Right lung (tissue), 10 donors: ENCODE data around the gene RPA1. TPM values are rescaled to one million over a fixed set of nuclear protein-coding genes. Genes with fewer than 3 reads are reported as not detected.
"Not testable (repeated sequence)": the region's sequence is repeated elsewhere in the genome, so short reads cannot be mapped to it uniquely, and the experiment has no call there.

Experiments used
- DNase-seq, 2 donors: peaks; one replicate each; pipeline ENCODE4 v3.0.0-alpha.2; 2013
- long read RNA-seq, 8 donors: transcript quantifications; one replicate each; lab custom pipeline, GENCODE V29; 2026
- polyA plus RNA-seq, 5 donors: library from polyadenylated mRNA; unstranded; fragments of 120-200 nt; gene quantifications; one replicate each; pipeline versions ENCODE4 v1.2.1 to v1.2.3, GENCODE V29; 2013; ENCODE audit warnings: inconsistent platforms in 1 of 5, low replicate concordance in 1 of 5; ENCODE audit not compliant: insufficient read length in 5 of 5, insufficient read depth in 1 of 5

RPA1 gene
- 100 to 1,000 TPM; 121 to 149 (median 129) TPM for polyA plus RNA-seq
- long read RNA-seq, donor 1, full-length matches to known transcripts, result 23 of 337 reads
- long read RNA-seq, donor 1, partial matches to known transcripts, result 314 of 337 reads
- long read RNA-seq, donor 1, other reads (novel, unspliced or antisense), result 0 of 337 reads
- long read RNA-seq, donor 2, full-length matches to known transcripts, result 16 of 26 reads
- long read RNA-seq, donor 2, partial matches to known transcripts, result 10 of 26 reads
- long read RNA-seq, donor 2, other reads (novel, unspliced or antisense), result 0 of 26 reads
- long read RNA-seq, donor 3, full-length matches to known transcripts, result 15 of 47 reads
- long read RNA-seq, donor 3, partial matches to known transcripts, result 32 of 47 reads
- long read RNA-seq, donor 3, other reads (novel, unspliced or antisense), result 0 of 47 reads
- long read RNA-seq, donor 4, full-length matches to known transcripts, result 14 of 24 reads
- long read RNA-seq, donor 4, partial matches to known transcripts, result 10 of 24 reads
- long read RNA-seq, donor 4, other reads (novel, unspliced or antisense), result 0 of 24 reads
- long read RNA-seq, donor 5, full-length matches to known transcripts, result 17 of 63 reads
- long read RNA-seq, donor 5, partial matches to known transcripts, result 46 of 63 reads
- long read RNA-seq, donor 5, other reads (novel, unspliced or antisense), result 0 of 63 reads
- long read RNA-seq, donor 6, full-length matches to known transcripts, result 33 of 72 reads
- long read RNA-seq, donor 6, partial matches to known transcripts, result 39 of 72 reads
- long read RNA-seq, donor 6, other reads (novel, unspliced or antisense), result 0 of 72 reads
- long read RNA-seq, donor 7, full-length matches to known transcripts, result 21 of 44 reads
- long read RNA-seq, donor 7, partial matches to known transcripts, result 23 of 44 reads
- long read RNA-seq, donor 7, other reads (novel, unspliced or antisense), result 0 of 44 reads
- long read RNA-seq, donor 8, full-length matches to known transcripts, result 8 of 8 reads
- long read RNA-seq, donor 8, partial matches to known transcripts, result 0 of 8 reads
- long read RNA-seq, donor 8, other reads (novel, unspliced or antisense), result 0 of 8 reads

DNA sequence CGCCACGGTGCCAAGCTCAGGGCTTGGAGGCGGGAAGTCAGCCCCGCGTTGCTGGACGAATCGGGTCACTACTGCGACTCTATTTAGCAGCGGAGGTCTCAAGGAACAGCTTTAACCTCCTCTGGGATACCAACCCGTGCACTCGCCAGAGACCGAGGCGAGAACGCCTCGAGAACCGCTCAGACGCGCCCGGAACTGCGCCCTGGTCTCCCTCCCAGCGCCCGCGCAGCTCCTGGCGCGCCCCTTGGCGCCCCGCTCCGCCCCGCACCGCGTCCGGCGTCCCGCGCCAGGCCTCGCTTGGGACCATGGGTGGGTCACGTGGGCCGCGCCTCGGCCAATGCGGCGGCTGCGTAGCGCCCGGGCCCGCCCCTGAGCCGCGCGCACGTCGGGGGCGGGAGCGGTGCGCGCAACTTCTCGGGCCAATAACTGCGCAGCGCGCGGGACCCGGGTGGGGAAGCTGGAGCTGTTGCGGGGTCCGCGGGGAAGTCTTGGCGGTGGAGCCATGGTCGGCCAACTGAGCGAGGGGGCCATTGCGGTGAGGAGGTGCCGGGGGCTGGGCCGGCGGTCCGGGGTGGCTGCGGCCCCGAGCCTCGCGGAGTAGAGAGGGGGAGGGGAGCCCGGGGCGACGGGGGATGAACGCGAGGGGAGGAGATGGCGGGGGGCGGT is at the start of gene RPA1, which contains the start of gene SMYD4:
Gene RPA1 (plus strand): TSS at position 414 of the 666 bp plus-strand sequence. CDS start 89 bp downstream, at position 503.
Gene SMYD4 (minus strand): TSS at position 311 of the 666 bp plus-strand sequence. CDS start 1,908 bp downstream, outside the sequence.
- DNase-seq, result peak; percentile 88 to 89

DNA sequence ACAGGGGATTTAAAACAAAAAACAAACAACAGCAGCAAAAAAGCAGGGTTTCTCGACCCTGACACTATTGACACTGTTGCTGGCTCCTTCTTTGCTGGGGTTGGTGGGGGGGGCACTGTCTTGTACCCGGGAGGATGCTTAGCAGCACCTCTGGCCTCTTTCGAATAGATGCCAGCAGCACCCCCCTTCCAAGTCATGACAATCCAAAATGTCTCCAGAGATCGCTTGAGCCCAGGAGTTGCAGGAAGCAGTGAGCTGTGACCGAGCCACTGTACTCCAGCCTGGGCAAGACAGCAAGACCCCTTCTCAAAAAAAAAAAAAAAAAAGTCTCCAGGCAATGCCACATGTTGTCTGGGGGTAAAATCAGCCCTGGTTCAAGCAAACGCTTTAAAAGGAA is 47.6 kb upstream of the RPA1 start:
- DNase-seq, result no peak

DNA sequence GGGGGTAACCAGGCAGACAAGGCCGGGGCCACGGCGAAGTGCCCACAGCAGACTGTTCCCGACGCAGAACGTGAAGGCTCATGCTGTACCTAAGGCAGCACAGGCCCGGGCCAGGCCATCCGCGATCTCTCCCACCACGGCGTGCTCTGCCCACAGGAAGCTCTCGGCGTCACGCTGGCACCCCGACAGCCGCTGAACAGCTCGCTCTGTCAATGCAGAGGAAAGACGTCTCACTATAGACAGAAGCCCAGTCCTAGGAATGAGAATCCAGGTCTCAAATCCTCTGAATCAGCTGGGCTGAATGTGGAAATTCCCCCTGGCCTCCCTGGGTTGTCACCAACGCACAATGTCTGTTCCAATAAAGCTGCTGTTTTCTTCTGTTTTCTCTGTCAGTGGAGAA is 46.5 kb upstream of the RPA1 start:
- no peak for DNase-seq

DNA sequence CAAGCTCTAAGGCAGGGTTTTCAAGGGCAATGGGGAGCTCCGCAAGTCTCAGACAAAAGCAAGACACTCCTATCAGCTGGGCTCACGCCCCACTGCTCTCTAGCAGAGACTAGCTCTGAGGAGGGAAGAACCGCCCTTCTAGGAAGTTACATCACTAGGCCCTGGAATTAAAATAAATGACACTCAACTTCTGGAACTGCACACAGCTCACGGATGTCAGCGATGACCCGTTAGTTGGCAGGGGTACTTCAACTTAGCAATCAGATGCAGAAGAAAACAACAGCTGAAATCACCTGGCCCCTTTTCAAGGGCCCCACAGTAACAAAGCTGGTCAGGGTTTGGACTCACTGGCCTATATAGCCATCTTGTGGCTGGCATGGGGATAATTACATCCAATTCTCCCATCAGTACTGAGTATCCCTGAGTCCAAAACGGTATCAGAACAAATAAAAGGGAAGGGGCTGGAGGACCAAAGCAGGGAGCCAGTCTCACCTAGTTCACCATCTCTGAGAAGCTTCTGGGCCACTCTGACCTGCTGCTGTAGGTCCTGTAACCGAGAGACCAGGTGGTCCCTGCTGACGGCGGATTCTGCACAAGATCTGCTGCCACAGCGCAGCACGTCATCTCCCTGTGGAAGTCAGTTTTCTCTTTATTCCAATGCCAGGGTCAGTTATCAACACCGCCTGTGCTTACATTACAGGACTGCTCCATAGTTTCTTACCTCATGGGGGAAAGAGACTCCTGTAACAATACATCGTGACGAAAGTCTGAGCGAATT is 45.8 kb upstream of the RPA1 start:
- peak; percentile 91 to 92 for DNase-seq

DNA sequence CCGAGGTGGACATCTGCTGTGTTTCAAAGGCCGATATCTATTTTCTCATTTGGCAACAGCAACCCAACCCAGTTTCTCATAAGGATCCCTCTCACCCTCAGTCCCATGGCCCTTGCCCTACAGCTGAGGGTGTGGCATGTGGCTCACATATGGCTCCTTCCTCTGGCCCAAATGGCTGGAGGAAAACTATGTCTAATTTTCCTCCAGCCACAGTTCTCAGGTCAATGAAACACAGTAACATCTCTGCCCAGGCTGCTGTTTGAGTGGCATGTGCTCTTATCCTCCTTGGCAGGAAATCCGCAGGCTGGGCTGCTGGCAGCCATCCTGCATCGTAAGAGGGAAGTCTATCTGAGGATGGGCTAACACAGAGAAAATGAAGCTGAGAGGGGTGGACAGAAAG is 43.9 kb upstream of the RPA1 start:
- DNase-seq, result no peak

DNA sequence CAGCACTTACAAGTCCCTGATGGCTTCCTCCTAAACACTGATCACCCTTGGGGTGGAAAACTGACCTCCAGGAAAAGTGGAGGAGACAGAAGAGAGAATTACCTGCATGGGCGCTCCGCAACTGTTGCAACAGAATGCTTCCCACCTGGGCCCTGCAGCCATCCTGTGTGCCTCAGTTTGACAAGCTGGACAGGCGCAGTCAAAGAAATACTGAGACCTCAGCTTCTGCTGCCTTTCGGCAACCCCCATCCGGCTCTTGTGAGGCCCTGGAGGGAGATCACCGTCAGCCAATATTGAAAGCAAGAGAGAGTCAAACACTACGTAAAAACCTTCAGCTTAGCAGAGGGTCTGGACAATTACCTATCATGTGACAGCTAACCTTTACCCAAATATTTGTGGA is 43.1 kb upstream of the RPA1 start:
- no peak for DNase-seq

DNA sequence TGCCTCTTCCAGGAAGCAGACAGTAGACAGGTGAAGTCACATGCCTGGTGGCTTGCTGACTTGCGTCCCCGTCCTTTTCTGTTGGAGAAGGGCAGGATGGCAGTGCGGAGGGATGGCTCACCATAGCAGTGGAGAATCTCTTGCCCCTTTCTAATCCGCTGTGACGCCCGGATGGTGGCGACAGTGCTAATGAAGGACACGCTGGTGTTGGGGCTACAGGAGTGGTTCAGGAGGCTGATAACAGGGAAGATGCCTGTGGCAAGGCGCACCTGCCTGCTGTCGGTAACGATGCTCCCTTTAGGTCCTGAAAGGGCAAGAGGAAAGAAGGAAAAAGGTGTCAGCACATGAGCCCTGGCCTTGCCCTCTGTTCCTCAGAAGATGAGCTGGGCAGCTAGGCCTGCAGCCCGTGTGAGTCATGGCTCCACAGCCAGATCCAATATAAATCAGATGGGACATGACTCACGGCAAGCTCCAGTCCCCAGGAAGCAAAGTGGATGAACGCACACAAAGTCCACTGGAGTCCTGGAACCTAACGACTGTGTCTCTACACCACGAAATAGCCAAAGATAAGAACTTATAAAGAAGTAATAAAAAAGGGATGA is 42.4 kb upstream of the RPA1 start:
- no peak for DNase-seq

DNA sequence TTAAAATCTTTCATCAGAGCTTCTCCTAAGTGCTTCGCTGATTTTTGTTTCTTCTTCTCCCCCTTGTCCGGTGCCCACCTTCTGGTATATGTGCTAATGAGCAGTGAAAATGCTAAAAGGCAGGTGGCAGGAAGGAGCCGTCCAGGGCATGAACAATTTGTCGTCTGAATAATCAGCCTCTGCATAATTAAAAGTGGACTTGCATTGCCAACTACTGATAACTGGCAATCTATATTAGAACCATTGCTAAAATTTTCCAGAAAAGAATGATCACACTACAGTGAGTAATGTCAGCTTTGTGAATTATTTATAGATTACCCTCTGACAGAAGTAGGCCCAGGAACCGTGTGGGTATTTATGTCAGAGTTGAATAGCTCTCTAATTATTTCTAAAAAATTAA is 39.9 kb upstream of the RPA1 start:
- no peak for DNase-seq

DNA sequence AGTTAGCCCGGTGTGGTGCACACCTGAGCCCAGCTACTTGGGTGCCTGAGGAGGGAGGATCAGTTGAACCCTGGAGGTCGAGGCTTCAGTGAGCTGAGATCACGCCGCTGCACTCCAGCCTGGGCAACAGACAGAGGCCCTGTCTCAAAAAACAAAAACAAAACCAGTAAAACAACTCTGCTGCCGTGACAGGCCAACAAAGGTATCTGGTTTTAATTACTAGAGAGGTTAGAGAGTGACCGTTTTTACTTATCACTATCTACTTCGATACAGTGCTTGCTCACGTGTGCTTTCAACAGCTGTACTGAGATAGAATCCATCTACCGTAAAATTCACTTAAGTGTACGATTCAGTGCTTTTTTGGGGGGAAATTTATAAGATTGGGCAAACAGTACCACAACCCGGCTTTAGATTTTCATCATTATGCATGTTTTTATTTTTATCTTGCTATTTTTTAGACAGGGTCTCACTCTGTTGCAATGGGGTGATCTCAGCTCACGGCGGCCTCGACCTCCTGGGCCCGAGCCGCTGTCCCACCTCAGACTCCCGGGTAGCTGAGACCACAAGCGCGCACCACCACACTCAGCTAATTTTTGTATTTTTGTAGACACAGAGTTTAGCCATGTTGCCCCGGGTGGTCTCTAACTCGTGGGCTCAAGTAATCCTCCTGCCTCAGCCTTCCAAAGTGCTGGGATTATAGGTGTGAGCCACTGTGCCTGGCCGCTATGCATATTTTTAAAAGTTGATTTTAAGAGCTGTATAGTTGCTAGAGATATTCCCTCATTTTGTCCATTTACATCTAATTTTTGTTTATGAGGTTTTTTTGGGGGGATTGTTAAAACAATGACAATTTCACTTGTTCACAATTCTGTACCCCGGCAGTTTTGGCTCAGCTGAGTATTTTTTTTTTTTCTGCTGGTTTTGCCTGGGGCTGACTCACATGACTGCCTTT is 37.0 kb upstream of the RPA1 start:
- DNase-seq, result no peak

DNA sequence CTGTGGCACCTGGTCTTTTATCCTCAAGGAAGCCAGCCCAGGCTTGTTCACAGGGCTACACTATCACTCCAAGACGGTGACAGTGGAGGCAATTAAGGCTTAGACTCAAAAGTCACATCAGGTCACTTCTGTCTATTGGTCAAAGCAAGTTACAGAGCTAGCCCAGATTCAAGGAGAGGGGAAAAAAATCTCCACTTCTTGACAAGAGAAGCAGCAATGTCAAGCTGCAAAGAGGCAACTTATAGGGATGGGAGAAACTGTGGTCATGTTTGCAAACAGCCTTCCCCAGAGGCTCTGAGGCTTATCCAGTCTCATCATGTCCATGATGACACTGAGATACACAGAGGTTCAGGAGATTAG is 36.4 kb upstream of the RPA1 start:
- no peak for DNase-seq

DNA sequence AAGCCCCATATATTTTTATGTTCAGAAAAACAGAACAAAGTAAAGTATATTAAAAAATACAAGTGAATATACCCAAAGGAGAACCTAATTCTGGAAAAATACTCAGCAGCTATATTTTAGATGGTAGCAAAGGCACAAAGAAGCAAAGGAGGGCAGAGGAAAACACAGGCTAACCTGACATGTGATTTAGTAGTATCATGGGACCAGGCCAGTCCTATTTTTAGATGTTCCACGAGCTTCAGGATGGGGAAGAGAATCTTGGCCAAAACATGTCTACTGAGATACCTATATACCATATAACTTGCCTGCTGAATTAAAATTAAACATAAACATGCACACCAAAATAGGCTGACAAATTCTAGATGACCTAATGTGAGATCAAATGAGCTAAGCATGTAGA is 33.0 kb upstream of the RPA1 start:
- no peak for DNase-seq

DNA sequence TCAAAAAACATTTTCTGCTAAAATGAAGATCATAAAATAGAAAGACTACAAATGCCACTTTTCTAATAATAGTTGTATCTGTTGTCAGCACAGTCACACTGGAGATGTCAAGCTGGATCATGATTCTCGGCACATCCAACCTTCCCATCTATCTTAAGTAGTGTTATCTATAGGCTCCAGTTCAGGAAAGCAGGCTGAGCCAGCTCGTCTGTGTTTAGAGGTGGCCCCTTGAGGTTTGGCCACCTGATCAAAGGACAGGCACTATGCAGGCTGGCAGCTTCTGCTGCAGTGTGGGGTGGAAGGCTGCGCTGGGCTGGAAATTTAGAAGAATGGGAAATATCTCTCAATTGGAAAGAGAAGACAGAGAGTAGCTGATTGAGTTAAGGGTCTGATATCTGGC is 32.5 kb upstream of the RPA1 start:
- DNase-seq, result no peak

DNA sequence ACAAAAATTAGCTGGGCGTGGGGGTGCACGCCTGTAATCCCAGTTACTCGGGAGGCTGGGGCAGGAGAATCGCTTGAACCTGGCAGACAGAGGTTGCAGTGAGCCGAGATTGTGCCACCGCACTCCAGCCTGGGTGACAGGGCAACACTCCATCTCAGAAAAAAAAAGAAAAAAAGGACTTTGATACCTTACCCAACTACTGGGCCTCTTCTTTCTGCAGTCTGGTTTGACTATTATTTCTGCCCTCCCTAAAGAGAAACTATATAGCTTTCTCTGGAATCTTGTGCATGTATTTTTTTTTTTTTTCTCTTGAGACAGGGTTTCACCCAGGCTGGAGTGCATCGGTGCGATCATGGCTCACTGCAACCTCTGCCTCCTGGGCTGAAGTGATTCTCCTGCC is 32.0 kb upstream of the RPA1 start:
- not testable (repeated sequence) for DNase-seq

DNA sequence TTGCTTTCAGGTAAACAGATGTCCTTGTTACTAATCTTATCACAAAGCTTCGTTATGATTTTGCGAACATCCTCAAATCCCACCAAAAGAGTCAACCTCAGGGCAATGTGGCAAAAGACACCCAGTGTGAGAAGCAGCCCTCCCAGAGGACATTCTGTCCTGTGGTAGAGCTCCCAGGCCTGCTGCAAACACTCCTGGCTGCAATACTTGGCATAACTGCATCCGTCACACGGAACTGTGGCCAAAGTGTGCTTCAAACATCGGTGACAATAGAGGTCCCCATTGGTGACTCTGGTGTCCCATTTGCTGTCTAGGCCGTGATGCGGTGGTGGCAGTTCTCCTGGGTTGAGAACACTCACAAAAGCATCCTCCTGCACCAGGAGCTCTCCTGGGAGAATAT is 29.6 kb upstream of the RPA1 start:
- no peak for DNase-seq

DNA sequence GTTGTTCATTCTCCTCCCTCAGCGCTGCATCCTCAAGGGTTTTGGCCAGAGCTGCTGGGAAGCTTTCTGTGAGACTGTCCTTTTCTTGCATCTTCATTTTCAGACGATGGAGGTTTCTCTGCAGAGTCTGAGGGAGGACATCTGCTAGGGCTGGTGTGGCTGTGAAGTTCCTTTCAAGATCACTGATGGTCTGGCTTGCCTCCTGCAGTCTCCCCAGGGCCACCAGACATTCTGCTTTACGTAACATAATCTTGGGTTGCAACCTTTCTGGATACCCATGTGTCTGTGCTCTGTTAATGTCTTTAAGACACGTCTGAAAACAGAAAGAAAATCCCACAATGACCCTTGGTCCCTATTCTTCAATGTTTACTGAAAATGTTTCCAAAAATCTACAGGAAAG is 29.1 kb upstream of the RPA1 start:
- DNase-seq, result no peak

DNA sequence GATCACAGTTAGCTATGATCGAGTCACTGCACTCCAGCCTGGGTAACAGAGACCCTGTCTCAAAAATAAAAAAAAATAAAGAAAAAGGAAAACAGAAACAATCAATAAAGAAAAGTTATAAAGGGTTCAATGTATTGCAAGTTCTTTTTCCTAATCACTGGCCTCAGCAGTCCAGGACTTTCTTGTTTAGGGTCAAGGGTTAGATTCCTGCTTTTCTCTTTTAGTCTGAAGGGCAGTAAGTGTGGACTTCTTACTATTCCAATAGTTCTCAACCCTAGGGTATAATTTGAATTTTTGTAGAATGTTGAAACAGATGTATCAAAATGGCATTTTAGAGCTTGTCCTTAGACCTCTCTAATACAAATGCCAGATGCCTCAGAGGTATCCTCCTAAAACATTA is 27.4 kb upstream of the RPA1 start:
- DNase-seq, result no peak

DNA sequence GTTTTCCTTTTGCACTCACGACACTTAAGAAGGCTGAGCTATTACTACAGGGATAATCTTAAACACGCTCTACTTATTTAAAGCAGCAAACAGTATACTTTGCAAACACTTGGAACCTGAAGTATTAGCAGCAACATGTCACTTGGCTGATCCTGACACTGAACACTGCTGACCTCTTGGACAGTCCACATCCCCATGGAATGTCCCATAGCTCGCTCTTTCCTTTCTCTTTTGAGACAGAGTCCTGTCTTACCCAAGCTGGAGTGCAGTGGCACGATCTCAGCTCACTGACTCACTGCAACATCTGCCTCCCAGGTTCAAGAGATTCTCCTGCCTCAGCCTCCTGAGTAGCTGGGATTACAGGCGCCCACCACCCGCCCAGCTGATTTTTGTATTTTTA is 26.5 kb upstream of the RPA1 start:
- DNase-seq, result no peak

DNA sequence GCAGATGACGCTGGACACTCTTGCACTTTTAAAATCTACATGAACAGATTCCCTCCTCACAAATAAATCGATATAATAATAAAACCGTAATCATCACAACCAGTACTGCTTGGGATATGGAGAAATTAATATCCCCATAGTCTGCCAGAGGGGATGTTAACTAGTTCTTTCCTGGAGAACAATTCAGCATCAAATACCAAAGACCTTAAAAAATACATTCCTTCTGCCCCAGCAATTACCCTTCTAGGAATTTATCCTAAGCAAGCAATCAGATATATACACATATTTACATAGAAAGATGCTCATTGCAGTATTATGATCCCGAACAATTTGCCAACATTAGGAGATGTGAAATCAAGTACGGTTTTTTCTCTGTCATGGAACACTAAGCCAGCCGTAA is 21.9 kb upstream of the RPA1 start:
- DNase-seq, result no peak

DNA sequence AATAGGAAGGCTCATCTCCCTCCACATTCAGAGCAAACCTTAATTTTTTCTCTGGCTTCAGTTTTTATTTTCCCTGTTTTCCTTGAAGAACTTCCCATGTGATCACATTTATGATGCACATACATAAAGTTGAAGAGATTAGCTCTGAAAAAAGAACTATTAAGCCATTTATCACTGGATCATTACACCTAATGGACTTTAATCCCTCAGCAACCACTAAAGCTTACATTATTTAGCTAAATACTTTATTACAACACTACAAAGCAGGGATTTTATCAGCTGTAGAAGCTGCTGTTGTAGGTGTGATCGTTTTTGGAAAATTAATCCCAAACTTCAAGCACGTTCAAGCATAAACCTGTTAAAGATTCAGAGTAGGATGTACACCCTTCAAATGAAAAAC is 21.2 kb upstream of the RPA1 start:
- no peak for DNase-seq
